GM12878 (cell line): Measurements from ENCODE around the gene BPI. TPM values are rescaled to one million over a fixed set of nuclear protein-coding genes. Genes with fewer than 3 reads are reported as not detected.

Experiments
- ATAC-seq: fragments of 200-7000 bp; cut with Tn5 transposase; 3 replicates; pipeline ENCODE4 v1.9.1; 2020; ENCODE audit warnings: mild to moderate bottlenecking, moderate library complexity
- BruUV-seq: library from RNA; stranded (reverse); fragments of 400-500 nt; replicated peaks from 2 replicates; lab custom pipeline; 2021; lab: Mats Ljungman, UMichigan
- CTCF ChIA-PET: fragments of 300-600 bp; sonication (Branson Sonifier 250); formaldehyde crosslinking; extraction: SDS; loops from one replicate; lab custom pipeline; 2021; ENCODE audit warnings: inconsistent platforms; lab: Yijun Ruan, JAX
- POLR2A ChIA-PET: fragments of 350-600 bp; formaldehyde crosslinking; extraction: SDS; loops from one replicate; lab custom pipeline; 2021; ENCODE audit warnings: inconsistent platforms; lab: Charles Lee
- RAD21 ChIA-PET: fragments of 300-600 bp; sonication (Branson Sonifier 250); formaldehyde crosslinking; loops from one replicate; lab custom pipeline; 2023; ENCODE audit warnings: antibody characterized with exemption; ENCODE audit not compliant: unreplicated experiment; lab: Charles Lee
- SMC1A ChIA-PET: fragments of 300-600 bp; sonication (Branson Sonifier 250); formaldehyde crosslinking; loops from one replicate; lab custom pipeline; 2023; ENCODE audit not compliant: unreplicated experiment, uncharacterized antibody; lab: Charles Lee
- DNase-seq: peaks from one replicate; pipeline ENCODE4 v3.0.0-alpha.2; 2011; ENCODE audit warnings: low read depth, low spot score
- FAIRE-seq: peaks from 3 replicates; lab custom pipeline; 2011; peaks lifted over from hg19 to GRCh38; lab: Jason Lieb, UNC
- H2AFZ ChIP-seq: 2 replicates; pipeline ENCODE4 v1.6.0; 2011; ENCODE audit warnings: low read depth, low read length, control low read depth; ENCODE audit not compliant: control insufficient read depth
- H3K27ac ChIP-seq: 2 replicates; pipeline ENCODE4 v1.5.1; 2011; ENCODE audit warnings: control low read depth; ENCODE audit not compliant: control insufficient read depth, insufficient read depth
- H3K27me3 ChIP-seq, 2 experiments: replicated peaks in 1 of 2; 2 replicates each; pipeline versions ENCODE4 v1.6.0 to v1.6.1; 2011; ENCODE audit warnings: low read length in 1 of 2; ENCODE audit not compliant: control insufficient read depth in 2 of 2, insufficient read depth in 2 of 2
- H3K36me3 ChIP-seq, 2 experiments: 2 replicates each; pipeline ENCODE4 v1.5.1; 2011; ENCODE audit warnings: low read length in 1 of 2; ENCODE audit not compliant: control insufficient read depth in 2 of 2, insufficient read depth in 2 of 2
- H3K4me1 ChIP-seq: 2 replicates; pipeline ENCODE4 v1.6.1; 2011; ENCODE audit warnings: mild to moderate bottlenecking, low read length, moderate library complexity, mixed read lengths; ENCODE audit not compliant: control insufficient read depth, insufficient read depth
- H3K4me2 ChIP-seq: 2 replicates; pipeline ENCODE4 v1.6.0; 2011; ENCODE audit warnings: control low read depth; ENCODE audit not compliant: control insufficient read depth, insufficient read depth
- H3K4me3 ChIP-seq: fragments of 200-600 bp; sonication (generic); 2 replicates; pipeline ENCODE4 v1.5.1; 2016
- H3K79me2 ChIP-seq: 2 replicates; pipeline ENCODE4 v1.6.0; 2011; ENCODE audit warnings: low read length; ENCODE audit not compliant: control insufficient read depth, insufficient read depth
- H3K9ac ChIP-seq: 2 replicates; pipeline ENCODE4 v1.8.0; 2011; ENCODE audit warnings: low read length, control low read depth, mixed read lengths; ENCODE audit not compliant: control insufficient read depth, insufficient read depth
- H3K9me3 ChIP-seq: replicated peaks from 3 replicates; pipeline ENCODE4 v1.5.1; 2011; ENCODE audit warnings: mild to moderate bottlenecking, low read length; ENCODE audit not compliant: control insufficient read depth, insufficient read depth
- H4K20me1 ChIP-seq: 2 replicates; pipeline ENCODE4 v1.6.0; 2011; ENCODE audit not compliant: control insufficient read depth, insufficient read depth
- IRF5 ChIP-seq: fragments of 450-650 bp; IDR thresholded peaks from 2 replicates; pipeline ENCODE4 v1.6.1; 2017; ENCODE audit warnings: borderline replicate concordance
- RCOR1 ChIP-seq: conservative IDR thresholded peaks from 2 replicates; pipeline ENCODE4 v1.6.1; 2012; ENCODE audit warnings: low read depth, low read length, improper control_type of control experiment
- SREBF2 ChIP-seq: IDR thresholded peaks from 2 replicates; pipeline ENCODE4 v1.6.1; 2012; ENCODE audit warnings: mild to moderate bottlenecking, low read length
- TCF12 ChIP-seq: IDR thresholded peaks from 2 replicates; pipeline ENCODE4 v1.6.1; 2011; ENCODE audit warnings: low read depth, mild to moderate bottlenecking, low read length
- ZNF217 ChIP-seq: fragments of 450-650 bp; IDR thresholded peaks from 2 replicates; pipeline ENCODE4 v1.6.1; 2017; ENCODE audit warnings: antibody characterized with exemption, mild to moderate bottlenecking
- ZSCAN29 ChIP-seq: fragments of 450-650 bp; IDR thresholded peaks from 2 replicates; pipeline ENCODE4 v1.6.1; 2017; ENCODE audit warnings: mild to moderate bottlenecking, moderate library complexity
- WGBS: methylation state at CpG from one replicate; pipeline ENCODE4 v1.1.6; 2016; ENCODE audit warnings: low lambda C conversion rate; ENCODE audit not compliant: insufficient replicate concordance, insufficient coverage; ENCODE audit errors: missing lambda C conversion rate; 5-methylcytosine and 5-hydroxymethylcytosine counted together
- in situ Hi-C: fragments of 300-500 bp; cut with MboI; formaldehyde crosslinking; loops from 9 replicates; pipeline ENCODE4 v1.14.3; 2018; ENCODE audit warnings: mixed read lengths
- intact Hi-C: fragments of 100-400 bp; cut with micrococcal nuclease; formaldehyde crosslinking; loops from one replicate; pipeline ENCODE4 v1.14.2; 2022; ENCODE audit not compliant: unreplicated experiment
- polyA plus RNA-seq, 11 experiments: library from polyadenylated mRNA; depleted of rRNA in 4 of 11; unstranded in 6 of 11; stranded (reverse) in 5 of 11; fragments of >200 nt; fragmentation: Nextera tagmentation in 4 of 11; fragmentation: Illumina TruSeq in 1 of 11; extraction: Ambion mirVana in 4 of 11; extraction: Trizol in 1 of 11; gene quantifications; 1 replicate in 1 of 11; 2 replicates in 10 of 11; pipeline versions ENCODE4 v1.2.1 to v1.2.3, GENCODE V29; 2011 to 2016; ENCODE audit warnings: inconsistent platforms in 2 of 11, missing spikeins in 2 of 11, low read depth in 1 of 11
- total RNA-seq, 4 experiments: library from RNA; depleted of rRNA in 3 of 4; stranded (reverse); fragments of >200 nt in 3 of 4; fragmentation: Illumina TruSeq in 1 of 4; extraction: Trizol in 1 of 4; gene quantifications; 2 replicates each; pipeline versions ENCODE4 v1.2.1 to v1.2.3, GENCODE V29; 2013 to 2021
- TF ChIP-seq, protein P1 (sequence below): fragments of 450-650 bp; IDR thresholded peaks from 2 replicates; pipeline ENCODE4 v1.6.1; 2016; ENCODE audit warnings: mild to moderate bottlenecking, moderate library complexity, borderline replicate concordance
- TF ChIP-seq, protein P2 (sequence below): IDR thresholded peaks from 2 replicates; pipeline ENCODE4 v1.6.1; 2012; ENCODE audit warnings: low read depth, low read length, improper control_type of control experiment
- TF ChIP-seq, protein P3 (sequence below): fragments of 450-650 bp; IDR thresholded peaks from 2 replicates; pipeline ENCODE4 v1.6.1; 2014; ENCODE audit warnings: mild to moderate bottlenecking

The BPI gene
- total and polyA plus RNA-seq, 10 of the 15 experiments (the other 5 are each of a cell fraction or from before 2014, with no cell fraction given) = not detected

DNA sequence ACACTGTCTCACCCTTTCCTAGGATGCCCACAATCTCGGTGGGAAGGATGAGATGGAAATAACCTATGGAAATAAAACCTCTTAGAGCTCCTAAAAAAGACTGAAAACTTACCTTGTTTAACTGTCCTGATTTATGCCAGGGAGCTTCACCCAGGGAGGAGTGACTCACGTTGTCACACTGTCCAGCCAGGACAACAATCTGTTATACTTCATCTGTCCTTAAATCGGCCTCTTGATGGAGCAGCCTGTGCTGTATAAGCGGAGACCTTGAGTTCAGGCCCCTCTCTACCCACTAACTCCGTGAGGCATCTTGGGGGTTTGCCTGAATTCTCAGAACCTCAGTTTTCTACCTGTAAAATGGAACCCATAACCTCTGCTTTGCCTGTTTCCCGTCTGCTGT is 34.2 kb upstream of the BPI start (continued):
- no peak for TF ChIP-seq IRF5
- TF ChIP-seq, protein P1, sequence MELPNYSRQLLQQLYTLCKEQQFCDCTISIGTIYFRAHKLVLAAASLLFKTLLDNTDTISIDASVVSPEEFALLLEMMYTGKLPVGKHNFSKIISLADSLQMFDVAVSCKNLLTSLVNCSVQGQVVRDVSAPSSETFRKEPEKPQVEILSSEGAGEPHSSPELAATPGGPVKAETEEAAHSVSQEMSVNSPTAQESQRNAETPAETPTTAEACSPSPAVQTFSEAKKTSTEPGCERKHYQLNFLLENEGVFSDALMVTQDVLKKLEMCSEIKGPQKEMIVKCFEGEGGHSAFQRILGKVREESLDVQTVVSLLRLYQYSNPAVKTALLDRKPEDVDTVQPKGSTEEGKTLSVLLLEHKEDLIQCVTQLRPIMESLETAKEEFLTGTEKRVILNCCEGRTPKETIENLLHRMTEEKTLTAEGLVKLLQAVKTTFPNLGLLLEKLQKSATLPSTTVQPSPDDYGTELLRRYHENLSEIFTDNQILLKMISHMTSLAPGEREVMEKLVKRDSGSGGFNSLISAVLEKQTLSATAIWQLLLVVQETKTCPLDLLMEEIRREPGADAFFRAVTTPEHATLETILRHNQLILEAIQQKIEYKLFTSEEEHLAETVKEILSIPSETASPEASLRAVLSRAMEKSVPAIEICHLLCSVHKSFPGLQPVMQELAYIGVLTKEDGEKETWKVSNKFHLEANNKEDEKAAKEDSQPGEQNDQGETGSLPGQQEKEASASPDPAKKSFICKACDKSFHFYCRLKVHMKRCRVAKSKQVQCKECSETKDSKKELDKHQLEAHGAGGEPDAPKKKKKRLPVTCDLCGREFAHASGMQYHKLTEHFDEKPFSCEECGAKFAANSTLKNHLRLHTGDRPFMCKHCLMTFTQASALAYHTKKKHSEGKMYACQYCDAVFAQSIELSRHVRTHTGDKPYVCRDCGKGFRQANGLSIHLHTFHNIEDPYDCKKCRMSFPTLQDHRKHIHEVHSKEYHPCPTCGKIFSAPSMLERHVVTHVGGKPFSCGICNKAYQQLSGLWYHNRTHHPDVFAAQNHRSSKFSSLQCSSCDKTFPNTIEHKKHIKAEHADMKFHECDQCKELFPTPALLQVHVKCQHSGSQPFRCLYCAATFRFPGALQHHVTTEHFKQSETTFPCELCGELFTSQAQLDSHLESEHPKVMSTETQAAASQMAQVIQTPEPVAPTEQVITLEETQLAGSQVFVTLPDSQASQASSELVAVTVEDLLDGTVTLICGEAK = no peak

GRCh38 chr20:38270869-38271605 is 32.9 kb upstream of the BPI start:
- no peak overlapping the region for H3K9ac ChIP-seq
- no peaks in the 10 kb centered on the region for H3K79me2 ChIP-seq
- no peak overlapping the region for H2AFZ ChIP-seq
- CTCF ChIA-PET = no interaction called here
- no peak overlapping the region for H3K4me2 ChIP-seq
- BruUV-seq = no TSS peak
- RAD21 ChIA-PET = no interaction called here
- no peak overlapping the region for H3K27ac ChIP-seq
- H3K27me3 ChIP-seq = no peaks in the 10 kb centered on the region
- DNase-seq = no peak
- no peaks in the 10 kb centered on the region for H4K20me1 ChIP-seq
- no peak overlapping the region for H3K4me3 ChIP-seq
- no peak for FAIRE-seq
- H3K4me1 ChIP-seq = no peaks in the 10 kb centered on the region
- intact Hi-C loops (no loop called here), in situ Hi-C loops (no loop called here)
- no peak for ATAC-seq
- SMC1A ChIA-PET = no interaction called here
- no peaks in the 10 kb centered on the region for H3K9me3 ChIP-seq
- TF ChIP-seq TCF12 (no peak), ZSCAN29 (no peak), RCOR1 (no peak), SREBF2 (no peak), ZNF217 (no peak)
- TF ChIP-seq, protein P2, sequence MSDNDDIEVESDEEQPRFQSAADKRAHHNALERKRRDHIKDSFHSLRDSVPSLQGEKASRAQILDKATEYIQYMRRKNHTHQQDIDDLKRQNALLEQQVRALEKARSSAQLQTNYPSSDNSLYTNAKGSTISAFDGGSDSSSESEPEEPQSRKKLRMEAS = no peak
- TF ChIP-seq, protein P3, sequence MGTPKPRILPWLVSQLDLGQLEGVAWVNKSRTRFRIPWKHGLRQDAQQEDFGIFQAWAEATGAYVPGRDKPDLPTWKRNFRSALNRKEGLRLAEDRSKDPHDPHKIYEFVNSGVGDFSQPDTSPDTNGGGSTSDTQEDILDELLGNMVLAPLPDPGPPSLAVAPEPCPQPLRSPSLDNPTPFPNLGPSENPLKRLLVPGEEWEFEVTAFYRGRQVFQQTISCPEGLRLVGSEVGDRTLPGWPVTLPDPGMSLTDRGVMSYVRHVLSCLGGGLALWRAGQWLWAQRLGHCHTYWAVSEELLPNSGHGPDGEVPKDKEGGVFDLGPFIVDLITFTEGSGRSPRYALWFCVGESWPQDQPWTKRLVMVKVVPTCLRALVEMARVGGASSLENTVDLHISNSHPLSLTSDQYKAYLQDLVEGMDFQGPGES = no peak
- TF ChIP-seq, all 136 proteins: peak for 0
- H3K36me3 ChIP-seq = no peaks in the 10 kb centered on the region
- POLR2A ChIA-PET = no interaction called here
- 29% methylated on average over 10 of the region's 10 CpGs for WGBS
